ENCODE measurements around the gene KCNN3.
A peak's percentile ranks its signal among the peaks of the same experiment; 100 is the strongest.

The KCNN3 gene

DNA sequence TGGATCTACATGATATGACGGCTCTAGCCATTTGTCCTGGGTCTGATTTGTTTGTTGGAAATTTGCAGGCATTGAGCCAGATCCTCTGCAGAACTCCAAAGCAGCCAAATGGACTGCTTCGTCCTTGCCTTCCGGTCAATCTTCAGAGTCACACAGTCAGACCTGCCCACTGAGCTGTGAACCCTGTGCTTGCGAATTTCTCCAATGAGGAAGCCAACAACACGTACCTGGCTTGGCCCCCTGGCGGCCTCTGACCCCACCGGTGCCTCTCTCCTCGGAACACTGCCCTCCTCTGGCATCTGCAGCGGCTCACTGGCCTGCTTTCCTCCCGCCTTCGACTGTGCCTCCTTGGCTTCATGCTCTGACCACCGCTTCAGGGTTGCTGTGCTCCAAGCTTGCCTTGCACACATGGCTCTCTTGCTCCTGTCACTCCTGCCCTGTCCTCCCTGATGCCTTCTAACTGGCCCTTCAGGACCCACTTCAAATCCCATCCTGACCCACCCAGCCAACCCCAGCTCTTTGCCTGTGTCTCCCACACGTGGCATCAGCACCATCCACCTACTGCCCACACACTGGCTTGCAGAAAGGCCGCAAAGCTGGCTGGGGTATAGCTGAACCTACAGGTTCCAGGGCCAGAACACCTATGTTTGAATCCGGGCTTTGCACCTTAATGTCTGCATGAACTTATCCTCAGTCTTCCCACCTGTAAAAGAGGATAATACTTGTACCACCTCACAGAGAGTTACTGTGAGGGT lies 128.2 kb downstream of the KCNN3 start:
- H3K27ac ChIP-seq = no peak overlapping the region

DNA sequence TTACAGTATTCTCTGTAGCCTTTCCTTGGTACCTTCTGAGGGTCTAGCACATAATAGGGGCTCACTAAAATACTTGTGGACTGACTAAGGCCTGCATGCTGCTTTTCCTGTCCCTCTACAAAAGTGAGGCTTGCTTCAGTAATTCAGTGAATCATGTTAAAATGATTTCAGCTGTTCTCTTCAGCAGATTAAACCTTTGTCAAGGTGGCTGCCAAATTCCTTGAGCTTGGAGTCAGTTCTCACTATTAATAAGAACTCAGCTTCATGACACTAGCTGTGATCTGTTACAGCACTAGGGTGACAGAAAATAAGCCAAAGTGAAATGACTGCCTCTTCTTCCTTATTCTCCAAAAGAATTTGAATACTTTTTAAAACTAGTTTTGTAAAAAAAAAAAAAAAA lies 128.8 kb downstream of the KCNN3 start:
- no peak overlapping the region for H3K27ac ChIP-seq
- DNase-seq (ENCODE audit: low read depth, low spot score) = no peak

More for the DNA sequence above, 128.2 kb downstream of the KCNN3 start:
- DNase-seq (ENCODE audit: low read depth, low spot score) = no peak

DNA sequence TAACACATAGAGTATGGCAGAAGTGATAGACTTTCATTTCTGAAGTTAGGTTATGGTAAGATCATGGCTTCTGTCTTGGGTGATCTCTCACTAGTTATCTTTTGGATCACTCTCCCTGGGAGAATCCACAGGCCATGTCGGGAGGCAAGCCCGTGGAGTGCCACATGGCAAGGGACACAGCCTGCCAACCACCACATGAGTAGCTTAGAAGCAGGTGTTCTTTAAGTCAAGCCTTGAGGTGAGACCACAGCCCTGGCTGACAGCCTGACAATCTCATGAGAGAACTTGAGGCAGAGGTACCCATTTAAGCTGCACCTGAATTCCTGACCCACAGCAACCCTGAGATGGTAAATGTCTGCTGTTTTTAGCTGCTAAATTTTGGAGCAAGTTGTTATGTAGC lies 130.4 kb downstream of the KCNN3 start:
- H3K27ac ChIP-seq = no peak overlapping the region
- no peak for DNase-seq (ENCODE audit: low read depth, low spot score)

GRCh38 chr1:154736841-154737240 lies 133.2 kb downstream of the KCNN3 start:
- DNase-seq (ENCODE audit: low read depth, low spot score) = peak; percentile 29
- H3K27ac ChIP-seq = no peak overlapping the region

- no peak overlapping the region for H3K27ac ChIP-seq
Measured at GRCh38 chr1:154735804-154736168, 134.3 kb downstream of the KCNN3 start.

GRCh38 chr1:154735061-154735803 lies 134.8 kb downstream of the KCNN3 start:
- H3K27ac ChIP-seq = no peak overlapping the region
- no peak for DNase-seq (ENCODE audit: low read depth, low spot score)

More at GRCh38 chr1:154735804-154736168, 134.3 kb downstream of the KCNN3 start:
- DNase-seq (ENCODE audit: low read depth, low spot score) = no peak

DNA sequence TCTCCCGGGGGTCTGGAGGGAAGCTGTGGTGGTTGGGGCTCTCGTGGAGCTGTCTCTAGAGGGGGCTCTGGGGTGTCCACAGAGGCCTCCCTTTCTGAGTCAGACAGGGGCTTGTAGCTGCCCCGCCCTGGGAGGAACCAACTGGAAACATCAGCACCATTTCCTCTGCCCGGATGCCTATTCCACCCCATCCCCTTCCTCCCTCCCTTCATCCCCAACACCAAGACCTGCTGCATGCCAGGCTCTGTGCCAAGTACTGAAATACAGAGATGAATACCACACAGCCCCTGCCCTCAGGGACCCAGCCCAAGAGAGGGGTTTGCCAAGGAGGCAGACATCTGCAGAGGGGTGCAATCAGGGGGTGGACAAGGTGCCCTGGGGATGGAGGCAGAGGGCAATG lies 136.5 kb downstream of the KCNN3 start:
- no peak overlapping the region for H3K27ac ChIP-seq
- DNase-seq (ENCODE audit: low read depth, low spot score) = no peak

DNA sequence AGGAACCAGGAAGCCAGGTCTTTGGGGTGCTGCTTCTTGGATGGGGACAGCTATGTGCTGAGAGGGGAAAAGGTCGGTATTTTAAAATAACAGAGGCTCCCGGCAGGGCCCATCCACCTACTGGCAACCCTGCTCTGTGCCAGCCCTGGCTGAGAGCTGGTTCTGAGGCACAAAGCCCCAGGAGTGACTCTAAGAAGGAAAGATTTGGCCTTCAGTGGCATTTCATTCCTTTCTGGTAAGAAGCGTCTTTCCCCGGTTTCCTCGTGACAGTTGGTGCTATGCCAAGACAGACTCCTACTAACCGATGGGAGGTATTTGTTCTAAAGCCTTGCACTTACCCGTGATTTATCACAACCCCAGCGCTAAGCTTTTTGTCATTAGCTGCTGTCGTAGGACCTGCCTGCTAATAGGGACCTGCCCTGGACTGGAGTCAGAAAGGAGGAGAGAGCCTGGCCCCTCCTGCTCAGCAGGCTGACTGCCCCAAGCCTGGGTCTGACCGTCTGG lies 139.0 kb downstream of the KCNN3 start:
- H3K27ac ChIP-seq = no peak overlapping the region
- DNase-seq (ENCODE audit: low read depth, low spot score) = no peak

- no peak overlapping the region for H3K27ac ChIP-seq
- peak; percentile 57 for DNase-seq (ENCODE audit: low read depth, low spot score)
Measured at GRCh38 chr1:154730259-154730658, 139.8 kb downstream of the KCNN3 start.

GRCh38 chr1:154729577-154729976 lies 140.5 kb downstream of the KCNN3 start:
- DNase-seq (ENCODE audit: low read depth, low spot score) = no peak
- no peak overlapping the region for H3K27ac ChIP-seq

DNA sequence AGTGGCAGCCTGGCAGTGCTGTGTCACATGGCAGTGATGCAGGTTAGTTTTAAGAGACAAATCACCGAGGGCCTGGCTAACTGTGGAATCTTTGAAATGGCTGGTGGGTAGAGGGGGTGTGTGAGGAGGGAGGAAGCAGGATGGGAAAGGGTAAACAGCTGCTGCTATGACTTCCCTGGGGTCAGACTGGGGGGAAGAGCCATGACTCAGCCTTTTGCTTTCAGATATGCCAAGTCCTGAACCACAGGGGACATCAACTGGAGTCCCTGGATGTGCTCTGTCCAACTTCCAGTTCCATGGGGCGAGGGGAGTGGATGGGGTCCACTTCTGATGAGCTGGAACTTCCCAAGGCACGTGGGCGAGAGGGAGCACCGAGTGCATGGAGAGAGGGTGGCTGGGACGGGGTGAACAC lies 141.0 kb downstream of the KCNN3 start:
- no peak for DNase-seq (ENCODE audit: low read depth, low spot score)
- no peak overlapping the region for H3K27ac ChIP-seq

- no peak for DNase-seq (ENCODE audit: low read depth, low spot score)
- no peak overlapping the region for H3K27ac ChIP-seq
Measured at GRCh38 chr1:154726896-154727753, 143.0 kb downstream of the KCNN3 start.

GRCh38 chr1:154726443-154726842 lies 143.6 kb downstream of the KCNN3 start:
- H3K27ac ChIP-seq = no peak overlapping the region
- DNase-seq (ENCODE audit: low read depth, low spot score) = no peak

GRCh38 chr1:154725865-154726264 lies 144.2 kb downstream of the KCNN3 start:
- no peak overlapping the region for H3K27ac ChIP-seq
- DNase-seq (ENCODE audit: low read depth, low spot score) = no peak

- no peak overlapping the region for H3K27ac ChIP-seq
- no peak for DNase-seq (ENCODE audit: low read depth, low spot score)
Measured at GRCh38 chr1:154720328-154721297, 149.5 kb downstream of the KCNN3 start.

DNA sequence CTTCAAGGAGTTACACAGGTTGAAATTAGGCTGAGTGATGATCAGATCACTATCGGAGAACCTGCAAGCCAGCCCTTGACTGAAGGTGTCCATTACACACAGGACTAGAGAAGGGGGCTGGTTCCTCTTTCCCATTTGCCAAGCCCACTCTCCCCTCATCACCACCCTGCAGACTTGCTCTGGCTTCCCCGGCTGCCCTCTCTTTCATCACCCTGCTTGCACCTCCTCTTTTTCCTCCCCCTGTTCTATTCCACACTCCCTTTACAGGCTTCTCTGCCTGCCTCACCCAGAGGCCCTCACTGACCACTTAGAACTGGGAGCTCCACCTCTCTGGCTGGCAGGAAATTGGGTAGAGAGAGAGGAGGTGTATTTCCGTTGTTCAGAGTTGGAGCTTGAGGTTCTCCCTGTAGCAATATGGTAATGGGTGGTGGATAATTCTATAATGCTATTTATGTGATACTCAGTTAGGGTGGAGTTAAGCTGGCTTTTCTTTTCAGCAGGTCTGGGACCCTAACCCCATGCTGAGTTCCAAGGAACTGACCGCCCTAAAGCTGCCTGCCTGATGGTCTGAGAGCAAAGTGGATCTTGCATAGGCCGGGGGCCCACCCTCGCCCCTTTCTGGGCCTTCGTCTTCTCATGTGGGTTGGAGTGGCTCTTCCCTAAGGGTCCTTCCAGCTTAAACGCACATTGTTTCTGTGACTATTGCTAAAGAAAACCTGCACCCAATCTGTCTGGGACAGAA lies 150.3 kb downstream of the KCNN3 start:
- no peak overlapping the region for H3K27ac ChIP-seq
- DNase-seq (ENCODE audit: low read depth, low spot score) = no peak

GRCh38 chr1:154718566-154718965 lies 151.5 kb downstream of the KCNN3 start:
- H3K27ac ChIP-seq = no peak overlapping the region
- DNase-seq (ENCODE audit: low read depth, low spot score) = no peak

DNA sequence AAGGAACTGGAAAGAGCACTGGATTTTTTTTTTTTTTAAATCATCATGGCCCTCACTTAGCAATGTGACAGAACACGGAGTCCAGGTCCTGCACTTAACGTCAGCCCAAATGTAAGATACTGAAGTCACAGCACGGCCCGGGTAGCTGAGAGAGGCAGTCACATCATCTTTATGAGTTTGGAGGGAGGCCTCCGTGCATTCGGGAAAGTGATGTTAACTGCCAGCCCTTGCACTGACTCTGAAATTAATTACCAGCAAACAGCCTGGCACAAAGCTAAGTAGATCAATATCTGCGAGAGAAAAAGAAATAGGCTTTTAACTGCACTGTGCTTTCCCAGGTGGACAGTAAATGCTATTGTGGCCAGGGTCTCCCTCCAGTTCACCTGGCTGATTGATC lies 152.6 kb downstream of the KCNN3 start:
- no peak overlapping the region for H3K27ac ChIP-seq
- no peak for DNase-seq (ENCODE audit: low read depth, low spot score)

Data from epithelial cell of prostate (primary cell).